Renal cortical epithelial cell (primary cell): ENCODE measurements around the gene PRSS36. TPM values are rescaled to one million over a fixed set of nuclear protein-coding genes. Genes with fewer than 3 reads are reported as not detected.
"Not testable (repeated sequence)": the region's sequence is repeated elsewhere in the genome, so short reads cannot be mapped to it uniquely, and the experiment has no call there.

Experiments
- DNase-seq: peaks from one replicate; pipeline ENCODE4 v3.0.0-alpha.2; 2011; ENCODE audit warnings: low read depth
- total RNA-seq: library from RNA; depleted of rRNA; stranded (reverse); fragments of >200 nt; gene quantifications from 2 replicates; pipeline ENCODE4 v1.2.3, GENCODE V29; 2014

Gene PRSS36
- total RNA-seq, 1 donor from 2014 or later = 0.55 TPM

DNA sequence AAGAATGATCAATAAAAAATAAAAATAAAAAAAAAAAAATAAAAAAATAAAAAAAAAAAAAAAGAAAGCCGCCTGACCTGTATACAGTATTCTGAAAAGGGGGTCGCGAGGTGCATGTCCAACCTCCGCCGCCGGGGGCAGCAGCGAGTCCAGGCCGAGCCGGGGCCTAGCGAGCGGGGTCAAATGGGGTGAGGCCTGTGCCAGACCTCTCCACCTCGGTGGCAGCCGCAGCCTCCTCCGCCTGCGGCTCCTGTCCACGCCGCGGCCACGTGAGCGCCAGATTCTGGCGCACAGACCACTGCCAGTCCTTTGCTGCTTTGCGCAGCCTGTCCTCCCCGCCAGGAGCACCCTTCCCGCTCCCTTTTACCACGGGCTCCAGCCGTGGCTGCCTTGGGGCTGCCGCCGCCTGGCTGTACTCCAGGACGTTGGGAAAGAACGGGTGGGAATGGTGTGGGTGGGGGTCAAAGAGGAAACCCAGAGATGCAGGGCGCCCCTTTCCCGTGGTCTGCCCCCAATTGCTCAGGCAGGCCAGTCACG, 44.1 kb downstream of the PRSS36 start:
- DNase-seq = peak; percentile 40

GRCh38 chr16:31100876-31101641, 48.8 kb downstream of the PRSS36 start:
- not testable (repeated sequence) for DNase-seq

DNA sequence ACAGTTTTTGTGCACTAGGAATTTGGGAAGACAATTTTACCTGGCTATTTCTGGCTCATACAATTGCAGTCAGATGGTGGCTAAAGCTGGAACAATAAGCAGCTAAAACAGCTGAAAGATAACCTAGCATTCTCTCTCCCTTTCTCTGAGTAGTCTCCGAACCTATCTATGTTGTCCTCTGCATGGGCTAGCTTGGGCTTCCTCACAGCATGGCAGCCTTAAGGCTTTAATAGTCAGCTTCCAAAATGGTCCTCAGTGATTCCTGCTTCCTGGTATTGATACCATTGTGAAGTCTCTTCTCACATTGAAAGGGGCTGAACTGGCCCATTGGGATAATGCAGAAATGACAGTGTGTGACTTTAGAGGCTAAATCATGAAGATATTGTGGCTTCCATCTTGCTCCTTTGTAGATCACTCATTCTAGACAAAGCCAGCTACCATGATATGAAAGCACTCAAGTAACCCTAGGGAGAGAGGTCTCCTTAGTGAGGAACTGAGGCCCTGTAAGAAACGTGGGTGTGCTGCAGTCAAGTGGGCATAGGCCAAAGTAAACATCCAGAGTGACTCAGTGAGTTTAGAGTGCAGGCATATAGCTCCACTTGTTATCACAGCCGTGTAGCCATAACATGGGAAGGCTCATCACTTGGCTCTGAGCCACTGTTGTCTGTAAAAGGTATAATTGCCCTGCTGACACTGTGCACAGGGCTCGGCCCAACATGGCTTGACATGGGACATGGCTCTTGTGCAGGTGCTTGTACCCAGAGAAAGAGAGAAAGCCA, 49.8 kb downstream of the PRSS36 start:
- peak; percentile 17 for DNase-seq

- peak; percentile 93 for DNase-seq
Observed at GRCh38 chr16:31094424-31095120, 55.3 kb downstream of the PRSS36 start, which contains the start of gene VKORC1. Gene VKORC1 (minus strand): TSS chr16:31094797. CDS start chr16:31094729, 68 bp downstream.

GRCh38 chr16:31094088-31094423, 55.8 kb downstream of the PRSS36 start:
- no peak for DNase-seq

DNA sequence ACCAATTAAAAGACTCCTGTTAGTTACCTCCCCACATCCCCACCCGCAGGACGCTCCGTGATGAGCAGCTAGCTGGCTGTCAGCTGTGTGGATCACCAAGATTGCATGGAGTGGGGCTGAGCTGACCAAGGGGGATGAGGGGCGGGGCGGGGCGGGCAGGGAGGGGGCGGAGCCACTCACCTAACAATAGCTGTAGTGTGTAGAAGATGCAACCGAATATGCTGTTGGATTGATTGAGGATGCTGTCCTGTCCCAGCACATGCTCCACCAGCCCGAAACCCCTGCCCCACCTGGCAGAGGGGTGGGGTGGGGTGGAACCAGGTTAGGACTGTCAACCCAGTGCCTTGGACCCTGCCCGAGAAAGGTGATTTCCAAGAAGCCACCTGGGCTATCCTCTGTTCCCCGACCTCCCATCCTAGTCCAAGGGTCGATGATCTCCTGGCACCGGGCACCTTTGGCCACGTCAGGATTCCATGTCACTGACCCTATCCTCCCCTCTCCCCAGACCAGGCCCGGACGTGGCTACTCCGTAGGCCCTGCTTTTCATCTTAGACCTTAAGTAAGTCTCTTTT, 56.6 kb downstream of the PRSS36 start:
- DNase-seq = no peak

GRCh38 chr16:31092330-31092729, 57.5 kb downstream of the PRSS36 start:
- no peak for DNase-seq

DNA sequence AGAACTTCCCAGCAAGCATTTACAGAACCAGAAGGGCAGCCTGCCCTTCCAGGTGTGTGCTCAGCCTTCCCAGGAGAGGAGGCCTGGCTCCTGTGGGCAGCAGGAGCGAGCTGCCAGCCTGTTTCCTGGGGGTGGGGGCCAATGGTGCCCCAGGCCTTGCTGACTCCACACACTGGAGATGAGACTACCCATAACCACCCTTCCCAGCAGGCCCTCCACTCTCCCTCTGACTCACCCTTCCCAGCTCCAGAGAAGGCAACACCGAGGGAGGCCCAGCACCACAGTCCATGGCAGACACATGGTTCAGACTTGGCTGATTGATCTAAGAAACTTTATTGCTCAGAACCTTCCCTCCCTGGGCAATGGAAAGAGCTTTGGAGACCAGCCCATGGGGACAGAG, 59.3 kb downstream of the PRSS36 start:
- peak; percentile 31 for DNase-seq

DNA sequence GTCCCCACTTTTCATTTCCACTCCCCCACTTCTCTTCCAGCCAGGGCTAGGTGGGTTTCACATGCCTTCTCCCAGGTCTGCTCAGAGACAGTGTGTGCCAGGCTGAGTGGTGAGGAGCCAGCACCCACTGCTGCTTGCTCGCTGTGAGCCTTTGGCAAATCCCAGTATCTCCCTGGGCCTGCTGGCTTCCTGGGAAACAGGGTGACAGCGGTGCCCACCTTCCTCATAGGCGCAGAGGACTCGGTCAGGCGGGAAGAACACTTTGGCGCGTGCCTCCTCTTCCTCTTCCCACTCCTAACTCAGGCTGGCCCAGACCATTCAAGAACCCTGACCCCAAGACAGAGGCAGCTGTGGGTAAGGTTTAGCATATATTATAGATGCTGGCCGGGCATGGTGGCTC, 60.7 kb downstream of the PRSS36 start:
- no peak for DNase-seq

Other genes with a start within 250 kb of the PRSS36 start
- 25.7 and 34.3 TPM in 2 replicates for gene FBXL19, start 226.5 kb downstream of the PRSS36 start, total RNA-seq
- gene ORAI3, start 201.0 kb downstream of the PRSS36 start, total RNA-seq = 32.5 and 51.4 TPM in 2 replicates
- gene SETD1A, start 192.3 kb downstream of the PRSS36 start, total RNA-seq = 1.0 and 7.6 TPM in 2 replicates
- 49.9 and 82.7 TPM in 2 replicates for gene HSD3B7, start 164.9 kb downstream of the PRSS36 start, total RNA-seq
- 0.80 TPM in 1 of 2 replicates, not detected in the other for gene STX1B, start 139.4 kb downstream of the PRSS36 start, total RNA-seq
- 24.5 and 35.0 TPM in 2 replicates for gene STX4, start 116.5 kb downstream of the PRSS36 start, total RNA-seq
- gene ZNF668, start 75.8 kb downstream of the PRSS36 start, total RNA-seq = 7.7 and 9.0 TPM in 2 replicates
- gene ZNF646, start 75.6 kb downstream of the PRSS36 start, total RNA-seq = 6.6 and 22.4 TPM in 2 replicates
- 0.52 and 1.9 TPM in 2 replicates for gene PRSS53, start 61.1 kb downstream of the PRSS36 start, total RNA-seq
- 89.1 and 128 TPM in 2 replicates for gene VKORC1, start 55.3 kb downstream of the PRSS36 start, total RNA-seq
- gene BCKDK, start 41.7 kb downstream of the PRSS36 start, total RNA-seq = 13.9 and 44.5 TPM in 2 replicates
- 33.5 and 45.1 TPM in 2 replicates for gene KAT8, start 32.4 kb downstream of the PRSS36 start, total RNA-seq
- 3.8 and 17.7 TPM in 2 replicates for gene PRSS8, start 14.3 kb downstream of the PRSS36 start, total RNA-seq
- gene FUS, start 30.1 kb upstream of the PRSS36 start, total RNA-seq = 39.8 and 72.4 TPM in 2 replicates
- 19.9 and 99.7 TPM in 2 replicates for gene PYCARD, start 52.7 kb upstream of the PRSS36 start, total RNA-seq
- gene TRIM72, start 64.1 kb upstream of the PRSS36 start, total RNA-seq = not detected in 2 replicates
- gene PYDC1, start 67.1 kb upstream of the PRSS36 start, total RNA-seq = not detected in 2 replicates
- 0.30 and 0.35 TPM in 2 replicates for gene ITGAM, start 109.9 kb upstream of the PRSS36 start, total RNA-seq
- gene ITGAX, start 205.1 kb upstream of the PRSS36 start, total RNA-seq = 0.05 and 0.17 TPM in 2 replicates
- gene ITGAD, start 243.3 kb upstream of the PRSS36 start, total RNA-seq = not detected in 2 replicates